ENCODE results near the gene CHAMP1. TPM values are rescaled to one million over a fixed set of nuclear protein-coding genes. Genes with fewer than 3 reads are reported as not detected.

The CHAMP1 gene
- total and polyA plus RNA-seq, 2 of the 13 experiments (the other 11 are each of a cell fraction or from before 2014, with no cell fraction given): 8.4 to 9.7 TPM

DNA sequence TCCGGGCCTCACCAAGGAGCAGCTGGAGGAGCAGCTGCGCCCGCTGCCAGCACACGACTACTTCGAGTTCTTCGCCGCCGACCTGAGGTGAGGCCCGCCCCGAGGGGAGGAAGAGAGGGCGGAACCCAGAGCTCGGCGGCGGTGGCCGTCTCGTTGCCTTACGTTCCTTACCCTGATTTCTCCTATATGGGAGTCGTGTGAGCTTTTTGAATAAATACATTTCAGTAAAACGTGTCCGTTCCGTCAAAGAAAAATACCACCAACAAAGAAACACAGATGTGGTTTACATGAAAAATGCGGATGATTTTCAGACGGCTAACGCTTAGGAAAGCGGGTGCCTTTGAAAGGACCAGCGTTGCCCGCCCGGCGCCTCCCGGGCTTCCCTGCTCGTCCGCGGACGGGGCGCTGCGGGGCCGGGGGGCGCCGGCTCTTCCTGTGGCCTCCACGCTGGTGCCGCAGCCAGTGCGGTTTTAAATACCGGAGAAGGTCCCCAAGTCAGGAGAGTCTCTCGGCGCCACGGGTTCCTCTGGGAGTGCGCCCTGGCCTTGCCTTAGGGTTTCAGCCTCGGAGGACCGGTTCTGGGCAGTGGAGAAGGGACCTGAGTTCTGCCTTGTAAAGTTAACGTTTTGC is 32.1 kb upstream of the CHAMP1 start (continued):
- TF ChIP-seq, protein P1, sequence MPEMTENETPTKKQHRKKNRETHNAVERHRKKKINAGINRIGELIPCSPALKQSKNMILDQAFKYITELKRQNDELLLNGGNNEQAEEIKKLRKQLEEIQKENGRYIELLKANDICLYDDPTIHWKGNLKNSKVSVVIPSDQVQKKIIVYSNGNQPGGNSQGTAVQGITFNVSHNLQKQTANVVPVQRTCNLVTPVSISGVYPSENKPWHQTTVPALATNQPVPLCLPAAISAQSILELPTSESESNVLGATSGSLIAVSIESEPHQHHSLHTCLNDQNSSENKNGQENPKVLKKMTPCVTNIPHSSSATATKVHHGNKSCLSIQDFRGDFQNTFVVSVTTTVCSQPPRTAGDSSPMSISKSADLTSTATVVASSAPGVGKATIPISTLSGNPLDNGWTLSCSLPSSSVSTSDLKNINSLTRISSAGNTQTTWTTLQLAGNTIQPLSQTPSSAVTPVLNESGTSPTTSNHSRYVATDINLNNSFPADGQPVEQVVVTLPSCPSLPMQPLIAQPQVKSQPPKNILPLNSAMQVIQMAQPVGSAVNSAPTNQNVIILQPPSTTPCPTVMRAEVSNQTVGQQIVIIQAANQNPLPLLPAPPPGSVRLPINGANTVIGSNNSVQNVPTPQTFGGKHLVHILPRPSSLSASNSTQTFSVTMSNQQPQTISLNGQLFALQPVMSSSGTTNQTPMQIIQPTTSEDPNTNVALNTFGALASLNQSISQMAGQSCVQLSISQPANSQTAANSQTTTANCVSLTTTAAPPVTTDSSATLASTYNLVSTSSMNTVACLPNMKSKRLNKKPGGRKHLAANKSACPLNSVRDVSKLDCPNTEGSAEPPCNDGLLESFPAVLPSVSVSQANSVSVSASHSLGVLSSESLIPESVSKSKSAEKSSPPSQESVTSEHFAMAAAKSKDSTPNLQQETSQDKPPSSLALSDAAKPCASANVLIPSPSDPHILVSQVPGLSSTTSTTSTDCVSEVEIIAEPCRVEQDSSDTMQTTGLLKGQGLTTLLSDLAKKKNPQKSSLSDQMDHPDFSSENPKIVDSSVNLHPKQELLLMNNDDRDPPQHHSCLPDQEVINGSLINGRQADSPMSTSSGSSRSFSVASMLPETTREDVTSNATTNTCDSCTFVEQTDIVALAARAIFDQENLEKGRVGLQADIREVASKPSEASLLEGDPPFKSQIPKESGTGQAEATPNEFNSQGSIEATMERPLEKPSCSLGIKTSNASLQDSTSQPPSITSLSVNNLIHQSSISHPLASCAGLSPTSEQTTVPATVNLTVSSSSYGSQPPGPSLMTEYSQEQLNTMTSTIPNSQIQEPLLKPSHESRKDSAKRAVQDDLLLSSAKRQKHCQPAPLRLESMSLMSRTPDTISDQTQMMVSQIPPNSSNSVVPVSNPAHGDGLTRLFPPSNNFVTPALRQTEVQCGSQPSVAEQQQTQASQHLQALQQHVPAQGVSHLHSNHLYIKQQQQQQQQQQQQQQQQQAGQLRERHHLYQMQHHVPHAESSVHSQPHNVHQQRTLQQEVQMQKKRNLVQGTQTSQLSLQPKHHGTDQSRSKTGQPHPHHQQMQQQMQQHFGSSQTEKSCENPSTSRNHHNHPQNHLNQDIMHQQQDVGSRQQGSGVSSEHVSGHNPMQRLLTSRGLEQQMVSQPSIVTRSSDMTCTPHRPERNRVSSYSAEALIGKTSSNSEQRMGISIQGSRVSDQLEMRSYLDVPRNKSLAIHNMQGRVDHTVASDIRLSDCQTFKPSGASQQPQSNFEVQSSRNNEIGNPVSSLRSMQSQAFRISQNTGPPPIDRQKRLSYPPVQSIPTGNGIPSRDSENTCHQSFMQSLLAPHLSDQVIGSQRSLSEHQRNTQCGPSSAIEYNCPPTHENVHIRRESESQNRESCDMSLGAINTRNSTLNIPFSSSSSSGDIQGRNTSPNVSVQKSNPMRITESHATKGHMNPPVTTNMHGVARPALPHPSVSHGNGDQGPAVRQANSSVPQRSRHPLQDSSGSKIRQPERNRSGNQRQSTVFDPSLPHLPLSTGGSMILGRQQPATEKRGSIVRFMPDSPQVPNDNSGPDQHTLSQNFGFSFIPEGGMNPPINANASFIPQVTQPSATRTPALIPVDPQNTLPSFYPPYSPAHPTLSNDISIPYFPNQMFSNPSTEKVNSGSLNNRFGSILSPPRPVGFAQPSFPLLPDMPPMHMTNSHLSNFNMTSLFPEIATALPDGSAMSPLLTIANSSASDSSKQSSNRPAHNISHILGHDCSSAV (CRISPR knock-in tag; IDR thresholded peaks at IDR 0.05; ENCODE audit: borderline replicate concordance): no peak
- TF ChIP-seq DNMT1 (CRISPR knock-in tag; IDR thresholded peaks at IDR 0.05): no peak
- TF ChIP-seq GLI4 (CRISPR knock-in tag; IDR thresholded peaks at IDR 0.05; ENCODE audit: borderline replicate concordance): 0 out of 2 replicates have a peak, but pooled peaks have one; percentile 4
- peak; percentile 25; the same call in 1 of the 2 replicates for TF ChIP-seq GATAD1 (CRISPR knock-in tag; IDR thresholded peaks at IDR 0.05)
- no peak for TF ChIP-seq ZNF280D (CRISPR knock-in tag; IDR thresholded peaks at IDR 0.05)
- peak; percentile 12; the same call in 1 of the 2 replicates for TF ChIP-seq ZNF747 (CRISPR knock-in tag; IDR thresholded peaks at IDR 0.05; ENCODE audit: borderline replicate concordance)
- TF ChIP-seq THYN1 (CRISPR knock-in tag; IDR thresholded peaks at IDR 0.05; ENCODE audit: borderline replicate concordance, low read depth): no peak
- no peak for TF ChIP-seq ZFYVE20 (CRISPR knock-in tag; IDR thresholded peaks at IDR 0.05; ENCODE audit: borderline replicate concordance, low read depth)
- TF ChIP-seq ZZZ3 (CRISPR knock-in tag; IDR thresholded peaks at IDR 0.05; ENCODE audit: borderline replicate concordance): no peak
- TF ChIP-seq SOX13 (IDR thresholded peaks at IDR 0.05): no peak
- TF ChIP-seq SOX13 (CRISPR knock-in tag; conservative IDR thresholded peaks at IDR 0.05 in 1 of 2, IDR thresholded peaks at IDR 0.05 in 1 of 2): peak in 1 of 2 experiments; percentile 5; a peak in 1 of 4 replicates
- TF ChIP-seq CBFB (CRISPR knock-in tag; IDR thresholded peaks at IDR 0.05): no peak
- peak; percentile 80 for TF ChIP-seq ZFY (CRISPR knock-in tag; IDR thresholded peaks at IDR 0.05)
- TF ChIP-seq KMT2A (CRISPR knock-in tag; IDR thresholded peaks at IDR 0.05): peak; percentile 59; the same call in 1 of the 2 replicates
- no peak for TF ChIP-seq CAMTA2 (CRISPR knock-in tag; IDR thresholded peaks at IDR 0.05; ENCODE audit: borderline replicate concordance)
- TF ChIP-seq DNMT3B (CRISPR knock-in tag; conservative IDR thresholded peaks at IDR 0.05): no peak
- TF ChIP-seq ZNF670 (CRISPR knock-in tag; IDR thresholded peaks at IDR 0.05; ENCODE audit: borderline replicate concordance): 0 out of 2 replicates have a peak, but pooled peaks have one; percentile 62
